Measurements from ENCODE around the gene UTP20. TPM values are rescaled to one million over a fixed set of nuclear protein-coding genes. Genes with fewer than 3 reads are reported as not detected.
"Not testable (repeated sequence)": the region's sequence is repeated elsewhere in the genome, so short reads cannot be mapped to it uniquely, and the experiment has no call there.

Gene UTP20
- total RNA-seq, 1 donor from 2014 or later = 19.3 TPM

GRCh38 chr12:101414533-101415119, 134.7 kb downstream of the UTP20 start:
- Histone ChIP-seq H4K20me1 (ENCODE audit: insufficient read depth, low read length) (no peaks in the 10 kb centered on the region), H3K36me3 (ENCODE audit: insufficient read depth, low read length) (no peaks in the 10 kb centered on the region), H3K9ac (ENCODE audit: low read length) (no peak overlapping the region), H3K79me2 (ENCODE audit: insufficient read depth, low read length) (no peaks in the 10 kb centered on the region), H3K4me2 (ENCODE audit: low read length) (no peak overlapping the region), H2AFZ (ENCODE audit: low read depth, low read length) (no peak overlapping the region), H3K9me3 (ENCODE audit: insufficient read depth, low read depth, low read length) (no peaks in the 10 kb centered on the region), H3K4me1 (ENCODE audit: insufficient read depth, low read length) (no peaks in the 10 kb centered on the region), H3K27me3 (ENCODE audit: insufficient read depth, low read length) (no peaks in the 10 kb centered on the region), H3K27ac (ENCODE audit: low read depth, low read length) (no peak overlapping the region), H3K4me3 (ENCODE audit: insufficient read depth, low read depth, low read length) (no peak overlapping the region)
- no peaks in the 10 kb centered on the region for H3K9me3 Mint-ChIP-seq (ENCODE audit: unreplicated experiment)
- peak; percentile 71 for FAIRE-seq
- DNase-seq (ENCODE audit: low read depth) = peak; percentile 25
- no peak for TF ChIP-seq EZH2 (IDR thresholded peaks at IDR 0.05; ENCODE audit: insufficient read depth, low read length)
- TF ChIP-seq CTCF (IDR thresholded peaks at IDR 0.05; ENCODE audit: insufficient read depth, low read depth, low read length) = peak; percentile 60
- no peaks in the 10 kb centered on the region for H3K36me3 Mint-ChIP-seq (ENCODE audit: low read depth, unreplicated experiment)
- H3K4me1 Mint-ChIP-seq (ENCODE audit: low read depth, unreplicated experiment) = no peaks in the 10 kb centered on the region
- H3K27ac Mint-ChIP-seq (ENCODE audit: unreplicated experiment) = no peak overlapping the region
- H3K27me3 Mint-ChIP-seq (ENCODE audit: low read depth, unreplicated experiment) = peaks cover 10% of the 10 kb centered on the region
- no peak overlapping the region for H3K4me3 Mint-ChIP-seq (ENCODE audit: unreplicated experiment)

- Mint-ChIP-seq H3K9me3 (ENCODE audit: unreplicated experiment) (no peaks in the 10 kb centered on the region), H3K27me3 (ENCODE audit: low read depth, unreplicated experiment) (peaks cover 10% of the 10 kb centered on the region), H3K36me3 (ENCODE audit: low read depth, unreplicated experiment) (no peaks in the 10 kb centered on the region), H3K4me3 (ENCODE audit: unreplicated experiment) (no peak overlapping the region), H3K27ac (ENCODE audit: unreplicated experiment) (no peak overlapping the region), H3K4me1 (ENCODE audit: low read depth, unreplicated experiment) (no peaks in the 10 kb centered on the region)
- H3K4me1 ChIP-seq (ENCODE audit: insufficient read depth, low read length) = no peaks in the 10 kb centered on the region
- H3K36me3 ChIP-seq (ENCODE audit: insufficient read depth, low read length) = no peaks in the 10 kb centered on the region
- H3K4me2 ChIP-seq (ENCODE audit: low read length) = no peak overlapping the region
- DNase-seq (ENCODE audit: low read depth) (no peak), FAIRE-seq (no peak)
- H4K20me1 ChIP-seq (ENCODE audit: insufficient read depth, low read length) = no peaks in the 10 kb centered on the region
- H3K4me3 ChIP-seq (ENCODE audit: insufficient read depth, low read depth, low read length) = no peak overlapping the region
- no peak for TF ChIP-seq CTCF (IDR thresholded peaks at IDR 0.05; ENCODE audit: insufficient read depth, low read depth, low read length)
- TF ChIP-seq EZH2 (IDR thresholded peaks at IDR 0.05; ENCODE audit: insufficient read depth, low read length) = no peak
- no peak overlapping the region for H2AFZ ChIP-seq (ENCODE audit: low read depth, low read length)
- no peak overlapping the region for H3K9ac ChIP-seq (ENCODE audit: low read length)
- H3K79me2 ChIP-seq (ENCODE audit: insufficient read depth, low read length) = no peaks in the 10 kb centered on the region
- H3K27ac ChIP-seq (ENCODE audit: low read depth, low read length) = no peak overlapping the region
- H3K9me3 ChIP-seq (ENCODE audit: insufficient read depth, low read depth, low read length) = no peaks in the 10 kb centered on the region
- no peaks in the 10 kb centered on the region for H3K27me3 ChIP-seq (ENCODE audit: insufficient read depth, low read length)
These were observed 135.3 kb downstream of the UTP20 start for GRCh38 chr12:101415228-101415627.

- not testable (repeated sequence) for H3K27ac ChIP-seq (ENCODE audit: low read depth, low read length); H3K9me3 Mint-ChIP-seq (ENCODE audit: unreplicated experiment); H2AFZ ChIP-seq (ENCODE audit: low read depth, low read length); DNase-seq (ENCODE audit: low read depth); H3K9ac ChIP-seq (ENCODE audit: low read length); H3K79me2 ChIP-seq (ENCODE audit: insufficient read depth, low read length); H3K36me3 ChIP-seq (ENCODE audit: insufficient read depth, low read length); H3K27me3 ChIP-seq (ENCODE audit: insufficient read depth, low read length); H3K4me1 Mint-ChIP-seq (ENCODE audit: low read depth, unreplicated experiment); H3K9me3 ChIP-seq (ENCODE audit: insufficient read depth, low read depth, low read length); H3K4me3 ChIP-seq (ENCODE audit: insufficient read depth, low read depth, low read length); H3K27me3 Mint-ChIP-seq (ENCODE audit: low read depth, unreplicated experiment); H4K20me1 ChIP-seq (ENCODE audit: insufficient read depth, low read length); H3K4me1 ChIP-seq (ENCODE audit: insufficient read depth, low read length); H3K4me2 ChIP-seq (ENCODE audit: low read length); H3K4me3 Mint-ChIP-seq (ENCODE audit: unreplicated experiment); FAIRE-seq; H3K27ac Mint-ChIP-seq (ENCODE audit: unreplicated experiment); H3K36me3 Mint-ChIP-seq (ENCODE audit: low read depth, unreplicated experiment)
These were observed 142.2 kb downstream of the UTP20 start for GRCh38 chr12:101422066-101422465.
